Osteoblast (primary cell): ENCODE measurements around the gene JUP. TPM values are rescaled to one million over a fixed set of nuclear protein-coding genes. Genes with fewer than 3 reads are reported as not detected.
"Not testable (repeated sequence)": the region's sequence is repeated elsewhere in the genome, so short reads cannot be mapped to it uniquely, and the experiment has no call there.

ENCODE experiments used
- DNase-seq: peaks from one replicate; pipeline ENCODE4 v3.0.0; 2011; ENCODE audit warnings: low spot score, mixed read lengths; ENCODE audit not compliant: insufficient read length; ENCODE audit errors: missing footprints
- H2AFZ ChIP-seq: 2 replicates; pipeline ENCODE4 v1.6.0; 2011; ENCODE audit warnings: mild to moderate bottlenecking, low read length
- H3K27ac ChIP-seq: 2 replicates; pipeline ENCODE4 v1.5.1; 2011; ENCODE audit warnings: mild to moderate bottlenecking, low read depth, low read length, moderate library complexity
- H3K27me3 ChIP-seq: 2 replicates; pipeline ENCODE4 v1.6.0; 2012; ENCODE audit warnings: mild to moderate bottlenecking, control low read depth, inconsistent platforms, low read length, moderate library complexity; ENCODE audit not compliant: insufficient read depth
- H3K36me3 ChIP-seq: 2 replicates; pipeline ENCODE4 v1.5.1; 2011; ENCODE audit warnings: mild to moderate bottlenecking, low read length, control low read depth, moderate library complexity; ENCODE audit not compliant: insufficient read depth
- H3K4me1 ChIP-seq: 2 replicates; pipeline ENCODE4 v1.5.1; 2011; ENCODE audit warnings: mild to moderate bottlenecking, low read length, control low read depth, moderate library complexity; ENCODE audit not compliant: insufficient read depth
- H3K4me2 ChIP-seq: 2 replicates; pipeline ENCODE4 v1.6.0; 2011; ENCODE audit warnings: mild to moderate bottlenecking, low read length; ENCODE audit not compliant: insufficient read depth
- H3K4me3 ChIP-seq: fragments of 200-600 bp; sonication (generic); 3 replicates; pipeline ENCODE4 v1.5.1; 2012; ENCODE audit warnings: mild to moderate bottlenecking, low read length, inconsistent platforms; ENCODE audit not compliant: insufficient read depth
- H3K79me2 ChIP-seq: 2 replicates; pipeline ENCODE4 v1.6.0; 2012; ENCODE audit warnings: mild to moderate bottlenecking, low read length, control low read depth, inconsistent platforms; ENCODE audit not compliant: insufficient read depth
- H3K9me3 ChIP-seq: 2 replicates; pipeline ENCODE4 v1.5.1; 2011; ENCODE audit warnings: low read depth, low read length, control low read depth
- H4K20me1 ChIP-seq: 2 replicates; pipeline ENCODE4 v1.6.0; 2012; ENCODE audit warnings: mild to moderate bottlenecking, low read length, control low read depth; ENCODE audit not compliant: insufficient read depth
- total RNA-seq: library from RNA; depleted of rRNA; stranded (reverse); fragments of >200 nt; gene quantifications from 2 replicates; pipeline ENCODE4 v1.2.3, GENCODE V29; 2012
- TF ChIP-seq, protein P1 (sequence below): IDR thresholded peaks from 2 replicates; pipeline ENCODE4 v1.5.1; 2011; ENCODE audit warnings: mild to moderate bottlenecking, low read depth, low read length, moderate library complexity; ENCODE audit errors: extremely low read depth

The JUP gene
- total RNA-seq, 1 donor = 24.2 TPM

DNA sequence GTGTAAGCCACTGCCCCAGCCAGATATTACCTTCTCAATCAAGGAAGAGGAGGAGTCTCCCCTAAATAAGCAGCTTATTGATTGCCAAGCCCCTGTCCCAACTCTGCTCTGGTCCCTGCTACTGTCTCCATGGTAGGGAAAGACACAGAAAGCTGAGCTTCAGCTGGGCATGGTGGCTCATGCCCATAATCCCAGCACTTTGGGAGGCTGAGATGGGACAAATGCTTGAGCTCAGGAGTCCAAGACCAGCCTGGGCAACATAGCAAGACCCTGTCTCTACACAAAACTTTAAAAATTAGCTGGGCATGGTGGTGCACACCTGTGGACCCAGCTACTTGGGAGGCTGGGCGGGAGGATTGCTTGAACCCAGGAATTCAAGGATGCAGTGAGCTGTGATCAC, 6.6 kb downstream of the JUP start:
- Histone ChIP-seq H3K36me3 (no peaks in the 10 kb centered on the region), H3K9me3 (no peaks in the 10 kb centered on the region), H3K79me2 (no peaks in the 10 kb centered on the region), H3K27me3 (no peaks in the 10 kb centered on the region), H3K4me3 (no peak overlapping the region), H4K20me1 (peaks cover 4% of the 10 kb centered on the region), H3K27ac (no peak overlapping the region), H3K4me1 (peaks cover 18% of the 10 kb centered on the region), H2AFZ (no peak overlapping the region), H3K4me2 (no peak overlapping the region)
- TF ChIP-seq, protein P1, sequence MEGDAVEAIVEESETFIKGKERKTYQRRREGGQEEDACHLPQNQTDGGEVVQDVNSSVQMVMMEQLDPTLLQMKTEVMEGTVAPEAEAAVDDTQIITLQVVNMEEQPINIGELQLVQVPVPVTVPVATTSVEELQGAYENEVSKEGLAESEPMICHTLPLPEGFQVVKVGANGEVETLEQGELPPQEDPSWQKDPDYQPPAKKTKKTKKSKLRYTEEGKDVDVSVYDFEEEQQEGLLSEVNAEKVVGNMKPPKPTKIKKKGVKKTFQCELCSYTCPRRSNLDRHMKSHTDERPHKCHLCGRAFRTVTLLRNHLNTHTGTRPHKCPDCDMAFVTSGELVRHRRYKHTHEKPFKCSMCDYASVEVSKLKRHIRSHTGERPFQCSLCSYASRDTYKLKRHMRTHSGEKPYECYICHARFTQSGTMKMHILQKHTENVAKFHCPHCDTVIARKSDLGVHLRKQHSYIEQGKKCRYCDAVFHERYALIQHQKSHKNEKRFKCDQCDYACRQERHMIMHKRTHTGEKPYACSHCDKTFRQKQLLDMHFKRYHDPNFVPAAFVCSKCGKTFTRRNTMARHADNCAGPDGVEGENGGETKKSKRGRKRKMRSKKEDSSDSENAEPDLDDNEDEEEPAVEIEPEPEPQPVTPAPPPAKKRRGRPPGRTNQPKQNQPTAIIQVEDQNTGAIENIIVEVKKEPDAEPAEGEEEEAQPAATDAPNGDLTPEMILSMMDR = no peak
- no peak for DNase-seq

DNA sequence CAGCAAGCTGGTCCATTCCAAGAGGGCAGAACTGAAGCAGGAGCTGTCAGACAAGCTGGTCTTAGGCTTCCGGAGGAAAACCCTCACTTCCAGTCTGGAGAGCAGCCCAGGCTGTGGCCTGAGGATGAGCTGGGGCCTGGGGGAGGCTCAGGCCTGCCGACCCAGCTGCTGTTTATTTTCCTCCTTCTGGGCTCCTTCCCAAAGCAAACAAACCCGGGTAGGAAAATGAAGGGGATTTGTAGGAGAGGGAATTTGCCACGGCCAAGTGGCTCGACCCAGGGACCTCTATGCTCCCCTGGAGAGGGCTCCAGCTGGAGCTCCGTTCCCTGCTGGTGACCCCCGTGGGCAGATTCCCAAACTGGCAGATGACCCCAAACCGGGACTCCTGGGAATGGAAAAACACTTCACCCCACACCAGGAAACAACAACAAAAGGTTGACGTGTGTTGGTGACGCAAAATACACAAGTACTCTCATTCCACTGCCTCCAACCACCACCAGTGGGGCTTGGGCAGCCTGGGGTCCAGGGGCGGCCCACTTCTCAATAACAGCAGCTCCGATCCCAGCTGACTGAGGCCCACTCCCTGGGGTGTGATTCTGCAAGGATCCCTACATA, 8.8 kb downstream of the JUP start:
- Histone ChIP-seq H3K36me3 (no peaks in the 10 kb centered on the region), H3K4me3 (peak overlapping the region; percentile 42), H2AFZ (peak overlapping the region; percentile 86), H3K4me2 (peak overlapping the region; percentile 53), H3K79me2 (no peaks in the 10 kb centered on the region), H3K9me3 (no peaks in the 10 kb centered on the region), H3K27me3 (no peaks in the 10 kb centered on the region), H3K27ac (peak overlapping the region; percentile 75), H4K20me1 (peaks cover 6% of the 10 kb centered on the region), H3K4me1 (peaks cover 14% of the 10 kb centered on the region)
- peak; percentile 98 for DNase-seq
- TF ChIP-seq, protein P1 = no peak

DNA sequence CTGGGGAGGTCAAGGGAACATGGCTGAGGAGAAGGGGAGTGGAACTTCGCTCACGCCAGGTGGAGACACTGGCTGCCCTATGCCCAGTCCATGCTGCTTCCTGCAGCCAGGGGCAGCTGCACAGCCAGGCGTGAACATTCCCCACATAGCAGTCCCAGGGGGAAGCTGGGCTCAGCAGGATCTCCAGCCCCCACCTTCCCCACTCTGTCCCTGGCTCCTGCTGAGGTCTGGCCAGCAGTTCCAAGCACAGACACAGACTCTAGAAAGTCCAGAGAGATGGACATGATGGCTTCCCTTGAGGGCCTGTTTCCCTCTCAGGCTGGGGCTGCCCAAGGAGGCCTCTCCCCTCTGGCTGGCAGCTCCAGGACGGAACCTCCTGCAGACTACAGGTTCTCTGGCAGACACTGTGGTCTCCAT, 9.3 kb downstream of the JUP start:
- peak overlapping the region; percentile 86 for H2AFZ ChIP-seq
- TF ChIP-seq, protein P1 = peak; percentile 6

DNA sequence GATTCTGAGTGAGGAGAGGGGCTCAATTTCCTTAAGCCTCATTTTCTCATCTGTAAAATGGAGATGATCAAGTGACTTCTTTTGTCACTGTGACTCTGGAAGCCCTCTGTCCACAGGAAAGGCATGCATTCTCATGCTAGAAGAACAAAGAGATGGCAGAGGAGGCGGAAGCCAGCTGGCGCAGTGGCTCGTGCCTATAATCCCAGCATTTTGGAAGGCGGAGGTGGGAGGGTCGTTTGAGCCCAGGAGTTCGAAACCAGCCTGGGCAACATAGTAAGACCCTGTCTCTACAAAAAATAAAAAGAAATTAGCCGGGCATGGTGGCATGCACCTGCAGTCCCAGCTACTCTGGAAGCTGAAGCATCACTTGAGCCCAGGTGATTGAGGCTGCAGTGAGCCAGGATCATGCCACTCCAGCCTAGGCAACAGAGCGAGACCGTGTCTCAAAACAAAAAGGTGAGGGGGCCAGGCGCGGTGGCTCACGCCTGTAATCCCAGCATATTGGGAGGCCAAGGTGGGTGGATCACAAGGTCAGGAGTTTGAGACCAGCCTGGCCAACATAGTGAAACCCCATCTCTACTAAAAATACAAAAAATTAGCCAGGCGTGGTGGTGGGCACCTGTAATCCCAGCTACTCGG, 10.1 kb downstream of the JUP start:
- H3K4me2 ChIP-seq, DNase-seq, H3K36me3 ChIP-seq, H3K79me2 ChIP-seq, H4K20me1 ChIP-seq, H3K27me3 ChIP-seq, H2AFZ ChIP-seq, H3K27ac ChIP-seq, H3K4me3 ChIP-seq, H3K9me3 ChIP-seq: not testable (repeated sequence)
- H3K4me1 ChIP-seq = peaks cover 14% of the 10 kb centered on the region

More for the DNA sequence above, 9.3 kb downstream of the JUP start:
- H3K27me3 ChIP-seq = no peaks in the 10 kb centered on the region
- H3K9me3 ChIP-seq = no peaks in the 10 kb centered on the region
- H3K79me2 ChIP-seq = no peaks in the 10 kb centered on the region
- H3K4me3 ChIP-seq = no peak overlapping the region
- peaks cover 14% of the 10 kb centered on the region for H3K4me1 ChIP-seq
- H3K36me3 ChIP-seq = no peaks in the 10 kb centered on the region
- H4K20me1 ChIP-seq = peaks cover 6% of the 10 kb centered on the region
- H3K4me2 ChIP-seq = peak overlapping the region; percentile 53
- H3K27ac ChIP-seq = peak overlapping the region; percentile 51
- peak; percentile 77 for DNase-seq
